ENCODE measurements around the gene FBXL19. TPM values are rescaled to one million over a fixed set of nuclear protein-coding genes. Genes with fewer than 3 reads are reported as not detected.

FBXL19 gene
- total RNA-seq, 1 experiment from 2014 or later, result 84.3 TPM

- TF ChIP-seq ZNF532 (CRISPR knock-in tag; IDR thresholded peaks at IDR 0.05; ENCODE audit: borderline replicate concordance), result no peak
- TF ChIP-seq ZNF138 (CRISPR knock-in tag; conservative IDR thresholded peaks at IDR 0.05), result no peak
- no peak for TF ChIP-seq JAZF1 (CRISPR knock-in tag; IDR thresholded peaks at IDR 0.05)
- no peak for TF ChIP-seq CTCF (IDR thresholded peaks at IDR 0.05)
- TF ChIP-seq NFATC4 (CRISPR knock-in tag; IDR thresholded peaks at IDR 0.05), result no peak
- TF ChIP-seq STAT6 (CRISPR knock-in tag; conservative IDR thresholded peaks at IDR 0.05; ENCODE audit: low read depth), result no peak
- TF ChIP-seq ARID4B (CRISPR knock-in tag; IDR thresholded peaks at IDR 0.05; ENCODE audit: borderline replicate concordance), result no peak
These were observed 49.5 kb downstream of the FBXL19 start (continued) for GRCh38 chr16:30972872-30973271.

- DNase-seq (ENCODE audit: low spot score) (no peak), ATAC-seq (no peak)
- H3K9me3 Mint-ChIP-seq, result no peaks in the 10 kb centered on the region
- H3K4me1 Mint-ChIP-seq, result no peaks in the 10 kb centered on the region
- H3K4me3 Mint-ChIP-seq, result no peak overlapping the region
- CTCF ChIA-PET, result no interaction called here
- peaks cover 65% of the 10 kb centered on the region for H3K36me3 Mint-ChIP-seq
- POLR2A ChIA-PET, result interaction anchor here (0.6 kb wide), 1 partner anchor 895 kb away, joined by 4 read pairs; no protein-coding TSS in a partner anchor
- no peak overlapping the region for H3K27ac Mint-ChIP-seq
- peaks cover 2% of the 10 kb centered on the region; the same call in 1 of the 2 replicates for H3K27me3 Mint-ChIP-seq (ENCODE audit: low read depth)
- no peak for TF ChIP-seq FOXJ3 (CRISPR knock-in tag; IDR thresholded peaks at IDR 0.05; ENCODE audit: borderline replicate concordance)
- no peak for TF ChIP-seq ZNF532 (CRISPR knock-in tag; IDR thresholded peaks at IDR 0.05; ENCODE audit: borderline replicate concordance)
- TF ChIP-seq AFF4 (CRISPR knock-in tag; IDR thresholded peaks at IDR 0.05; ENCODE audit: borderline replicate concordance), result no peak
- no peak for TF ChIP-seq ZNF232 (CRISPR knock-in tag; IDR thresholded peaks at IDR 0.05)
- no peak for TF ChIP-seq ATF6 (CRISPR knock-in tag; IDR thresholded peaks at IDR 0.05)
These were observed 51.0 kb downstream of the FBXL19 start for GRCh38 chr16:30974348-30974747.

Measured in WTC11 (cell line).